ENCODE data around the gene MBOAT7. TPM values are rescaled to one million over a fixed set of nuclear protein-coding genes. Genes with fewer than 3 reads are reported as not detected.

Gene MBOAT7
- total RNA-seq, 1 experiment from 2014 or later: 109 TPM

GRCh38 chr19:54142166-54142780 lies 47.1 kb downstream of the MBOAT7 start:
- DNase-seq (ENCODE audit: low spot score) (no peak), ATAC-seq (no peak)
- Mint-ChIP-seq H3K36me3 (peaks cover 53% of the 10 kb centered on the region), H3K9me3 (no peaks in the 10 kb centered on the region), H3K4me1 (peaks cover 20% of the 10 kb centered on the region), H3K27ac (peak overlapping the region; percentile 1; the same call in 1 of the 2 replicates), H3K4me3 (no peak overlapping the region), H3K27me3 (ENCODE audit: low read depth) (no peaks in the 10 kb centered on the region; the same call in 1 of the 2 replicates)
- TF ChIP-seq ERG (CRISPR knock-in tag; IDR thresholded peaks at IDR 0.05) (no peak), TCF7 (CRISPR knock-in tag; IDR thresholded peaks at IDR 0.05; ENCODE audit: low read depth) (no peak), SMAD3 (CRISPR knock-in tag; IDR thresholded peaks at IDR 0.05; ENCODE audit: borderline replicate concordance) (no peak), ZNF263 (CRISPR knock-in tag; IDR thresholded peaks at IDR 0.05; ENCODE audit: low read depth) (no peak), ZNF423 (CRISPR knock-in tag; IDR thresholded peaks at IDR 0.05) (no peak), RELA (CRISPR knock-in tag; IDR thresholded peaks at IDR 0.05; ENCODE audit: borderline replicate concordance) (no peak)
- ChIA-PET POLR2A (no interaction called here), CTCF (no interaction called here)

GRCh38 chr19:54141356-54141755 lies 48.0 kb downstream of the MBOAT7 start:
- H3K9me3 Mint-ChIP-seq: no peaks in the 10 kb centered on the region
- H3K27ac Mint-ChIP-seq: no peak overlapping the region
- H3K4me1 Mint-ChIP-seq: peaks cover 20% of the 10 kb centered on the region
- H3K4me3 Mint-ChIP-seq: no peak overlapping the region
- no peak for DNase-seq (ENCODE audit: low spot score)
- POLR2A ChIA-PET: interaction anchor here (0.6 kb wide), 1 partner anchor 47 kb away, joined by 3 read pairs; no protein-coding TSS in a partner anchor
- no peak for ATAC-seq
- TF ChIP-seq PREB (CRISPR knock-in tag; IDR thresholded peaks at IDR 0.05; ENCODE audit: borderline replicate concordance) (no peak), GABPB1 (CRISPR knock-in tag; IDR thresholded peaks at IDR 0.05) (no peak), ZMAT4 (CRISPR knock-in tag; IDR thresholded peaks at IDR 0.05) (no peak), ZNF121 (CRISPR knock-in tag; IDR thresholded peaks at IDR 0.05) (no peak), CBFB (CRISPR knock-in tag; IDR thresholded peaks at IDR 0.05; ENCODE audit: low read depth) (no peak), SMAD3 (CRISPR knock-in tag; IDR thresholded peaks at IDR 0.05; ENCODE audit: borderline replicate concordance) (no peak), ZBTB43 (CRISPR knock-in tag; IDR thresholded peaks at IDR 0.05) (no peak), ESRRA (CRISPR knock-in tag; IDR thresholded peaks at IDR 0.05; ENCODE audit: borderline replicate concordance) (no peak), PRDM15 (CRISPR knock-in tag; IDR thresholded peaks at IDR 0.05) (no peak), CTCF (IDR thresholded peaks at IDR 0.05) (no peak), NFATC4 (CRISPR knock-in tag; IDR thresholded peaks at IDR 0.05) (no peak), ZSCAN18 (CRISPR knock-in tag; IDR thresholded peaks at IDR 0.05) (no peak), E2F5 (CRISPR knock-in tag; IDR thresholded peaks at IDR 0.05) (no peak), FOXJ3 (CRISPR knock-in tag; IDR thresholded peaks at IDR 0.05; ENCODE audit: borderline replicate concordance) (no peak)
- peaks cover 44% of the 10 kb centered on the region for H3K36me3 Mint-ChIP-seq
- no peaks in the 10 kb centered on the region; the same call in 1 of the 2 replicates for H3K27me3 Mint-ChIP-seq (ENCODE audit: low read depth)
- CTCF ChIA-PET: no interaction called here

Data from WTC11 (cell line).